HepG2 (cell line): ENCODE results near the gene TMEM253. TPM values are rescaled to one million over a fixed set of nuclear protein-coding genes. Genes with fewer than 3 reads are reported as not detected.

Experiments used
- SMAD1 ChIP-seq: sonication (generic); formaldehyde crosslinking; IDR thresholded peaks from 2 replicates; pipeline ENCODE4 v1.4.0; 2020; ENCODE audit warnings: missing genetic modification reagents, low read depth, mild to moderate bottlenecking, borderline replicate concordance
- TARDBP ChIP-seq: sonication (generic); formaldehyde crosslinking; IDR thresholded peaks from 2 replicates; pipeline ENCODE4 v1.8.0; 2022; ENCODE audit warnings: mild to moderate bottlenecking, missing genetic modification reagents
- ZMYM3 ChIP-seq: sonication (generic); formaldehyde crosslinking; IDR thresholded peaks from 2 replicates; pipeline ENCODE4 v1.5.1; 2020; ENCODE audit warnings: mild to moderate bottlenecking, missing genetic modification reagents
- ZNF337 ChIP-seq: sonication (generic); formaldehyde crosslinking; IDR thresholded peaks from 2 replicates; pipeline ENCODE4 v1.5.1; 2020; ENCODE audit warnings: missing genetic modification reagents, low read depth, mild to moderate bottlenecking, borderline replicate concordance
- ZNF773 ChIP-seq: sonication (generic); formaldehyde crosslinking; IDR thresholded peaks from 2 replicates; pipeline ENCODE4 v1.4.0; 2020; ENCODE audit warnings: missing genetic modification reagents, borderline replicate concordance
- polyA plus RNA-seq, 8 experiments: library from polyadenylated mRNA; depleted of rRNA in 3 of 8; stranded (reverse) in 7 of 8; unstranded in 1 of 8; fragments of >200 nt; fragmentation: Illumina TruSeq in 4 of 8; extraction: Trizol in 4 of 8; gene quantifications; 2 replicates each; pipeline versions ENCODE4 v1.2.1 to v1.2.3, GENCODE V29; 2011 to 2016; ENCODE audit warnings: low read depth in 4 of 8, missing spikeins in 1 of 8, mixed read lengths in 1 of 8; ENCODE audit not compliant: insufficient read depth in 1 of 8
- total RNA-seq, 5 experiments: library from RNA; depleted of rRNA; stranded (reverse); fragments of >200 nt; fragmentation: Illumina TruSeq; extraction: Trizol; gene quantifications; 2 replicates each; pipeline ENCODE4 v1.2.3, GENCODE V29; 2016; ENCODE audit warnings: low read depth in 1 of 5
- TF ChIP-seq, protein P1 (sequence below): sonication (generic); formaldehyde crosslinking; IDR thresholded peaks from 2 replicates; pipeline ENCODE4 v1.4.0; 2020; ENCODE audit warnings: mild to moderate bottlenecking, missing genetic modification reagents
- TF ChIP-seq, protein P2 (sequence below): sonication (generic); formaldehyde crosslinking; IDR thresholded peaks from 2 replicates; pipeline ENCODE4 v1.4.0; 2020; ENCODE audit warnings: missing genetic modification reagents, borderline replicate concordance
- TF ChIP-seq, protein P3 (sequence below): sonication (generic); formaldehyde crosslinking; IDR thresholded peaks from 2 replicates; pipeline ENCODE4 v1.5.1; 2020; ENCODE audit warnings: missing genetic modification reagents, mild to moderate bottlenecking, borderline replicate concordance
- TF ChIP-seq, protein P4 (sequence below): sonication (generic); formaldehyde crosslinking; IDR thresholded peaks from 2 replicates; pipeline ENCODE4 v1.8.1; 2023; ENCODE audit warnings: mild to moderate bottlenecking, missing genetic modification reagents
- TF ChIP-seq, protein P5 (sequence below): IDR thresholded peaks from 2 replicates; pipeline ENCODE4 v1.4.0; 2020; ENCODE audit warnings: mild to moderate bottlenecking, missing genetic modification reagents
- TF ChIP-seq, protein P6 (sequence below): sonication (generic); formaldehyde crosslinking; IDR thresholded peaks from 2 replicates; pipeline ENCODE4 v1.8.1; 2023; ENCODE audit warnings: missing genetic modification reagents, mild to moderate bottlenecking, borderline replicate concordance

TMEM253 gene
- total and polyA plus RNA-seq, 2 of the 13 experiments (the other 11 are each of a cell fraction or from before 2014, with no cell fraction given): 0.29 to 0.45 TPM

DNA sequence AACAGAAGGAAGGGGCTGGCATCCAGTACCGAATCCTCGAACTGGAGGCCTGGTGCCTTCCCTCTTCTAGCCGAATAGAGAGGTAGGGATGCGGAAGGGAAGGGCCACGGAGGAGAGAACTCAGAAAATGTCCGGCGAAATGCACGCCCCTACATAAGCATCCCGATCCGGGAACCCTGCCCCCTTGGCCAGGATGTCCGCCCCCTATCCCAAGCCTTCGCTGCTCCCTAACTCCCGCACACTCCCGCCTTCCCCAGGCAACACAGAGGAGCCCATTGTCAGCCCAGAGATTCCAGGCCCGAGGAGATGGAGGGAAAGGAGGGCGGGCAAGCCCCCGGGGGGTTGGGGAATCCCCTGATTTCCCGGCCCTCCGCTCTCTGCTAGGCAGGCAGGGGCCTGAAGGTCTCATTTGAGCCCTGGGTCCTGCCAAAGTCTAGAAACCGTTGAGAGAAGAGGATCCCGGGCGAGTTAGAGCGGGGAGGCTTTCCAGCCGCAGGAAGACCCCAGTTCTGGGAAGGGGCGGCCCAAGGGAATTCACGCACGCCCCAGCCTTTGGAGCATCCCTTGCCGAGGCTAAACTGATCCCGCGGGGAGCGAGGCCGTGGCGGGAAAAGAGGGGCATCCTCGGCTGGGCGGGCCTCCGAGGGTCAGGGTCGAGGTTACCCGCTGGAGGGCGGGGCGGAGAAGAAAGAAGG lies 31.3 kb upstream of the TMEM253 start (continued):
- TF ChIP-seq, protein P1, sequence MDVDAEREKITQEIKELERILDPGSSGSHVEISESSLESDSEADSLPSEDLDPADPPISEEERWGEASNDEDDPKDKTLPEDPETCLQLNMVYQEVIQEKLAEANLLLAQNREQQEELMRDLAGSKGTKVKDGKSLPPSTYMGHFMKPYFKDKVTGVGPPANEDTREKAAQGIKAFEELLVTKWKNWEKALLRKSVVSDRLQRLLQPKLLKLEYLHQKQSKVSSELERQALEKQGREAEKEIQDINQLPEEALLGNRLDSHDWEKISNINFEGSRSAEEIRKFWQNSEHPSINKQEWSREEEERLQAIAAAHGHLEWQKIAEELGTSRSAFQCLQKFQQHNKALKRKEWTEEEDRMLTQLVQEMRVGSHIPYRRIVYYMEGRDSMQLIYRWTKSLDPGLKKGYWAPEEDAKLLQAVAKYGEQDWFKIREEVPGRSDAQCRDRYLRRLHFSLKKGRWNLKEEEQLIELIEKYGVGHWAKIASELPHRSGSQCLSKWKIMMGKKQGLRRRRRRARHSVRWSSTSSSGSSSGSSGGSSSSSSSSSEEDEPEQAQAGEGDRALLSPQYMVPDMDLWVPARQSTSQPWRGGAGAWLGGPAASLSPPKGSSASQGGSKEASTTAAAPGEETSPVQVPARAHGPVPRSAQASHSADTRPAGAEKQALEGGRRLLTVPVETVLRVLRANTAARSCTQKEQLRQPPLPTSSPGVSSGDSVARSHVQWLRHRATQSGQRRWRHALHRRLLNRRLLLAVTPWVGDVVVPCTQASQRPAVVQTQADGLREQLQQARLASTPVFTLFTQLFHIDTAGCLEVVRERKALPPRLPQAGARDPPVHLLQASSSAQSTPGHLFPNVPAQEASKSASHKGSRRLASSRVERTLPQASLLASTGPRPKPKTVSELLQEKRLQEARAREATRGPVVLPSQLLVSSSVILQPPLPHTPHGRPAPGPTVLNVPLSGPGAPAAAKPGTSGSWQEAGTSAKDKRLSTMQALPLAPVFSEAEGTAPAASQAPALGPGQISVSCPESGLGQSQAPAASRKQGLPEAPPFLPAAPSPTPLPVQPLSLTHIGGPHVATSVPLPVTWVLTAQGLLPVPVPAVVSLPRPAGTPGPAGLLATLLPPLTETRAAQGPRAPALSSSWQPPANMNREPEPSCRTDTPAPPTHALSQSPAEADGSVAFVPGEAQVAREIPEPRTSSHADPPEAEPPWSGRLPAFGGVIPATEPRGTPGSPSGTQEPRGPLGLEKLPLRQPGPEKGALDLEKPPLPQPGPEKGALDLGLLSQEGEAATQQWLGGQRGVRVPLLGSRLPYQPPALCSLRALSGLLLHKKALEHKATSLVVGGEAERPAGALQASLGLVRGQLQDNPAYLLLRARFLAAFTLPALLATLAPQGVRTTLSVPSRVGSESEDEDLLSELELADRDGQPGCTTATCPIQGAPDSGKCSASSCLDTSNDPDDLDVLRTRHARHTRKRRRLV (CRISPR knock-in tag): peak; percentile 82
- TF ChIP-seq ZNF337 (0 out of 2 replicates have a peak, but pooled peaks have one; percentile 15), TARDBP (CRISPR knock-in tag) (peak; percentile 31; the same call in 1 of the 2 replicates), ZMYM3 (CRISPR knock-in tag) (no peak), ZNF773 (CRISPR knock-in tag) (no peak), SMAD1 (CRISPR knock-in tag) (no peak)
- TF ChIP-seq, protein P2, sequence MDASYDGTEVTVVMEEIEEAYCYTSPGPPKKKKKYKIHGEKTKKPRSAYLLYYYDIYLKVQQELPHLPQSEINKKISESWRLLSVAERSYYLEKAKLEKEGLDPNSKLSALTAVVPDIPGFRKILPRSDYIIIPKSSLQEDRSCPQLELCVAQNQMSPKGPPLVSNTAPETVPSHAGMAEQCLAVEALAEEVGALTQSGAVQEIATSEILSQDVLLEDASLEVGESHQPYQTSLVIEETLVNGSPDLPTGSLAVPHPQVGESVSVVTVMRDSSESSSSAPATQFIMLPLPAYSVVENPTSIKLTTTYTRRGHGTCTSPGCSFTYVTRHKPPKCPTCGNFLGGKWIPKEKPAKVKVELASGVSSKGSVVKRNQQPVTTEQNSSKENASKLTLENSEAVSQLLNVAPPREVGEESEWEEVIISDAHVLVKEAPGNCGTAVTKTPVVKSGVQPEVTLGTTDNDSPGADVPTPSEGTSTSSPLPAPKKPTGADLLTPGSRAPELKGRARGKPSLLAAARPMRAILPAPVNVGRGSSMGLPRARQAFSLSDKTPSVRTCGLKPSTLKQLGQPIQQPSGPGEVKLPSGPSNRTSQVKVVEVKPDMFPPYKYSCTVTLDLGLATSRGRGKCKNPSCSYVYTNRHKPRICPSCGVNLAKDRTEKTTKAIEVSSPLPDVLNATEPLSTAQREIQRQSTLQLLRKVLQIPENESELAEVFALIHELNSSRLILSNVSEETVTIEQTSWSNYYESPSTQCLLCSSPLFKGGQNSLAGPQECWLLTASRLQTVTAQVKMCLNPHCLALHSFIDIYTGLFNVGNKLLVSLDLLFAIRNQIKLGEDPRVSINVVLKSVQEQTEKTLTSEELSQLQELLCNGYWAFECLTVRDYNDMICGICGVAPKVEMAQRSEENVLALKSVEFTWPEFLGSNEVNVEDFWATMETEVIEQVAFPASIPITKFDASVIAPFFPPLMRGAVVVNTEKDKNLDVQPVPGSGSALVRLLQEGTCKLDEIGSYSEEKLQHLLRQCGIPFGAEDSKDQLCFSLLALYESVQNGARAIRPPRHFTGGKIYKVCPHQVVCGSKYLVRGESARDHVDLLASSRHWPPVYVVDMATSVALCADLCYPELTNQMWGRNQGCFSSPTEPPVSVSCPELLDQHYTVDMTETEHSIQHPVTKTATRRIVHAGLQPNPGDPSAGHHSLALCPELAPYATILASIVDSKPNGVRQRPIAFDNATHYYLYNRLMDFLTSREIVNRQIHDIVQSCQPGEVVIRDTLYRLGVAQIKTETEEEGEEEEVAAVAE: no peak
- TF ChIP-seq, protein P3, sequence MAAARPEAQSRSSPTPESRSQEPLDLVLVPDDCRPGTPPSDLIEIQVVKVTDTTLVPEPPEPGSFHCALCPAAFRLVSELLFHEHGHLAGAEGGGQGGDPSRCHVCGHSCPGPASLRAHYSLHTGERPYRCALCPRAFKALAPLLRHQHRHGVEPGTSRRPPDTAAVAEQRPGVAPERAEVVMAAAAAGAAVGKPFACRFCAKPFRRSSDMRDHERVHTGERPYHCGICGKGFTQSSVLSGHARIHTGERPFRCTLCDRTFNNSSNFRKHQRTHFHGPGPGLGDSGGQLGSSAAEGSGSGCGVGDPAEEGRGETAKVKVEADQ (CRISPR knock-in tag): peak; percentile 69; the same call in 1 of the 2 replicates
- TF ChIP-seq, protein P4, sequence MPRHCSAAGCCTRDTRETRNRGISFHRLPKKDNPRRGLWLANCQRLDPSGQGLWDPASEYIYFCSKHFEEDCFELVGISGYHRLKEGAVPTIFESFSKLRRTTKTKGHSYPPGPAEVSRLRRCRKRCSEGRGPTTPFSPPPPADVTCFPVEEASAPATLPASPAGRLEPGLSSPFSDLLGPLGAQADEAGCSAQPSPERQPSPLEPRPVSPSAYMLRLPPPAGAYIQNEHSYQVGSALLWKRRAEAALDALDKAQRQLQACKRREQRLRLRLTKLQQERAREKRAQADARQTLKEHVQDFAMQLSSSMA (CRISPR knock-in tag): peak; percentile 76; the same call in 1 of the 2 replicates
- TF ChIP-seq, protein P5, sequence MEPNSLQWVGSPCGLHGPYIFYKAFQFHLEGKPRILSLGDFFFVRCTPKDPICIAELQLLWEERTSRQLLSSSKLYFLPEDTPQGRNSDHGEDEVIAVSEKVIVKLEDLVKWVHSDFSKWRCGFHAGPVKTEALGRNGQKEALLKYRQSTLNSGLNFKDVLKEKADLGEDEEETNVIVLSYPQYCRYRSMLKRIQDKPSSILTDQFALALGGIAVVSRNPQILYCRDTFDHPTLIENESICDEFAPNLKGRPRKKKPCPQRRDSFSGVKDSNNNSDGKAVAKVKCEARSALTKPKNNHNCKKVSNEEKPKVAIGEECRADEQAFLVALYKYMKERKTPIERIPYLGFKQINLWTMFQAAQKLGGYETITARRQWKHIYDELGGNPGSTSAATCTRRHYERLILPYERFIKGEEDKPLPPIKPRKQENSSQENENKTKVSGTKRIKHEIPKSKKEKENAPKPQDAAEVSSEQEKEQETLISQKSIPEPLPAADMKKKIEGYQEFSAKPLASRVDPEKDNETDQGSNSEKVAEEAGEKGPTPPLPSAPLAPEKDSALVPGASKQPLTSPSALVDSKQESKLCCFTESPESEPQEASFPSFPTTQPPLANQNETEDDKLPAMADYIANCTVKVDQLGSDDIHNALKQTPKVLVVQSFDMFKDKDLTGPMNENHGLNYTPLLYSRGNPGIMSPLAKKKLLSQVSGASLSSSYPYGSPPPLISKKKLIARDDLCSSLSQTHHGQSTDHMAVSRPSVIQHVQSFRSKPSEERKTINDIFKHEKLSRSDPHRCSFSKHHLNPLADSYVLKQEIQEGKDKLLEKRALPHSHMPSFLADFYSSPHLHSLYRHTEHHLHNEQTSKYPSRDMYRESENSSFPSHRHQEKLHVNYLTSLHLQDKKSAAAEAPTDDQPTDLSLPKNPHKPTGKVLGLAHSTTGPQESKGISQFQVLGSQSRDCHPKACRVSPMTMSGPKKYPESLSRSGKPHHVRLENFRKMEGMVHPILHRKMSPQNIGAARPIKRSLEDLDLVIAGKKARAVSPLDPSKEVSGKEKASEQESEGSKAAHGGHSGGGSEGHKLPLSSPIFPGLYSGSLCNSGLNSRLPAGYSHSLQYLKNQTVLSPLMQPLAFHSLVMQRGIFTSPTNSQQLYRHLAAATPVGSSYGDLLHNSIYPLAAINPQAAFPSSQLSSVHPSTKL: peak; percentile 29; the same call in 1 of the 2 replicates
- TF ChIP-seq, protein P6, sequence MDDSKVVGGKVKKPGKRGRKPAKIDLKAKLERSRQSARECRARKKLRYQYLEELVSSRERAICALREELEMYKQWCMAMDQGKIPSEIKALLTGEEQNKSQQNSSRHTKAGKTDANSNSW (CRISPR knock-in tag): no peak
